ENCODE results near the gene PIEZO1. TPM values are rescaled to one million over a fixed set of nuclear protein-coding genes. Genes with fewer than 3 reads are reported as not detected.

Gene PIEZO1
- total RNA-seq, 4 donors from 2014 or later = 101 to 364 (median 121) TPM

DNA sequence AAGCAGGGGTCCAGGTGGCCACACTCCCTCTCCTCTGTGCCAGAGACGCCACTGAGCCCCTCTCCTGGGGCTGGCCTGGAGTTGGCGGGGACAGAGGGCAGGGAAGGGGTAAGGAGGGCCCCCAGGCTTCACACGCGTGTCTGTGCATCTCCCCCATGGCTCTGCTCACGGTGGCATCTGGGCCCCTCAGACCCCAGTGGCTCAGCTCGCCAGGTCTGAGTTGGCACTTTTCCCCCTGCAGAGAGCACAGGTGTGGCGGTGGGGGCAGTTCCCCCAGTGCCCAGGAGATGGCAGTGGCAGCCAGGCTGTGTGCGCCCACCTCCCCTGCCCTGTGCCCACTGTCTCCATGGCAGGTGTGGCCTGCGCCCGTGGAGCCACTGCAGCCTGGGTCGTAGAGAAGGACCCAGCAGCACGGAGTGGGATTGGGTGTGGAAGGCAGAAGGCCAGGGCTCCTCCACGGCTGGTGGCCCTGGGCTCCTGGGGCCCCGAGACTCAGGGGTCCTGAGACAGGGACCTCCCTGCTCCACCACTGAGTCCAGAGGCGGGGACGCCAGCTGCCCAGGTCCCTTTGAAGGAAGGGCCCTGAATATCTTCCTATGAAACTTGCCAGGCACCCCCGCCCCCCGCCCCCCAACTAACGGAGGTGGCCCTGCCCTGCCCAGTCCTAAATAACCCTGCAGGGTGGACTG, 31.0 kb upstream of the PIEZO1 start:
- TF ChIP-seq, protein P1, sequence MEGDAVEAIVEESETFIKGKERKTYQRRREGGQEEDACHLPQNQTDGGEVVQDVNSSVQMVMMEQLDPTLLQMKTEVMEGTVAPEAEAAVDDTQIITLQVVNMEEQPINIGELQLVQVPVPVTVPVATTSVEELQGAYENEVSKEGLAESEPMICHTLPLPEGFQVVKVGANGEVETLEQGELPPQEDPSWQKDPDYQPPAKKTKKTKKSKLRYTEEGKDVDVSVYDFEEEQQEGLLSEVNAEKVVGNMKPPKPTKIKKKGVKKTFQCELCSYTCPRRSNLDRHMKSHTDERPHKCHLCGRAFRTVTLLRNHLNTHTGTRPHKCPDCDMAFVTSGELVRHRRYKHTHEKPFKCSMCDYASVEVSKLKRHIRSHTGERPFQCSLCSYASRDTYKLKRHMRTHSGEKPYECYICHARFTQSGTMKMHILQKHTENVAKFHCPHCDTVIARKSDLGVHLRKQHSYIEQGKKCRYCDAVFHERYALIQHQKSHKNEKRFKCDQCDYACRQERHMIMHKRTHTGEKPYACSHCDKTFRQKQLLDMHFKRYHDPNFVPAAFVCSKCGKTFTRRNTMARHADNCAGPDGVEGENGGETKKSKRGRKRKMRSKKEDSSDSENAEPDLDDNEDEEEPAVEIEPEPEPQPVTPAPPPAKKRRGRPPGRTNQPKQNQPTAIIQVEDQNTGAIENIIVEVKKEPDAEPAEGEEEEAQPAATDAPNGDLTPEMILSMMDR (IDR thresholded peaks at IDR 0.05; ENCODE audit: low read depth) = no peak

DNA sequence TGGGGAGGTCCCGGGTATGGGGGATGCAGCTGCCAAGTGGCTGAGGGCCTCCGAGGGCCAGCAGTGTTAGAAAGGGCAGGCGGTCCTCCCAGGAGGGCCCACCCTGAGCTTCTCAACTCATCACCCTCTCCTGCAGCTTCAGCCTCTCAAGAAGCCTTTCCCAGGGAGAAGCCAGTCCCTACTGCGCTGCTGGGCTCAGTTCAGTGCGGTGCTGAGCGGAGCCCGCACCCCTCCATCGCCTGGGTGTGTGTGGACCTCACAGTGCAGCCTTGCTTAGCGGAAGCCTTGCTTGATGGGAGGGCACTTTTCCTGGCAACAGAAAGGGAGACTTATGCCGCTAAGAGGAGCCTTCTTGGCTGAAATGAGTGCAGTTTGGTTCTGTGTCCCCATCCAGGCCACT, 30.2 kb upstream of the PIEZO1 start:
- TF ChIP-seq, protein P1 (IDR thresholded peaks at IDR 0.05; ENCODE audit: low read depth) = no peak

DNA sequence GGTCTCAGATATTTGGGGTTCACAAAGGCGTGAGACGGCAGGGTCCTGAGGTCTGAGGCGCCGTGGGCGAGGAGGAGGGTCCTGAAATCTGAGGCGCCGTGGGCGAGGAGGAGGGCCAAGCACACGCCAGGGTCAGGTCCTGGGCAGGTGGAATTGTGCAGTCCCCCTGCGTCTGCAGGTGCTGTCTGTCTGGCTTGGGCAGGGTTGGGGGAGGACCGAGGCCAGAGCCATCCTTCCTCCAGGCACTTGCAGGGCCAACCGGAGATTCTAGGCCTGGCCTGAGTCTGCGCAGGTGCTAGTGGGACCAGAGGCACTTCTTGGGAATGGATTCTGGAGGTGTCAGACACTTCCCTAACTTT, 29.1 kb upstream of the PIEZO1 start:
- TF ChIP-seq, protein P1 (IDR thresholded peaks at IDR 0.05; ENCODE audit: low read depth) = no peak

DNA sequence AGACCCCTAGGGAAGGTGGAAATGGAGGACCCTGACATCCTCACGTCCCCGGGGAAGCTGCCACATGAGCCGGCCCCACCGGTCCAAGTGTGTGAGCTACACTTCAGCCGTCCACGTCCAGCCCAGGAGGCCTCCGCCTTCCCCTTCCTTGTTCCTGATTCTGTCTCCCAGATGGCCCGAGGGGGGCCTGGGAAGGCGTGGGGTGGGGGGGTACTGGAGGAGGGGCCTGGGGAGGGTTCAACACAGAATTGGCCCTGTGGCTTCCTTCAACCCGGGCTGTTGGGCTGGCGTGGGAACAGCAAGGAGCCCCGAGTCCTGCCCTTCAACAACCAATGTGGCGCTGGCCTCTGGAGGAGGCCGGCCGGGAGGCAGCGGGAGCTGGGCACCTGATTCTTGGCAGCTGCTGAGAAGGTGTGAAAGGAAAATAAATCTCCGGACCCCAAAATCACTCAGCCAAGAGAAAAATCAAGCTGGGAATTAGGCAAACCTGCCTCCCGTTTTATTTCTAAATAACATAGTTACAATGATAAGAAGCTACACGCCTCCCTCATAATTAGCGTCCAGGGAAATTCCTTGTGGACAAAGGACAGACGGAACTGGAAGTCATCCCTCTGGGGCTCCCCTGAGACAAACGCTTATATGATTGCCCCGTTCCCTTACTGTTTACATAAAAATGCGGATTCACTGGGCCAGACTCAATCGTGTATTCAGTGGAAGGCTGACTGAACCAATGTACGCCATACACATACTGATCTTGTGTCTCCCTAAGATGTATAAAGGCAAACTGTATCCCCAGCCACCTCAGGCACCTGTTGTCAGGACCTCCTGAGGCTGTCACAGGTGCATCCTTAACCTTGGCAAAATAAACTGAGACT, 28.5 kb upstream of the PIEZO1 start:
- TF ChIP-seq, protein P1 (IDR thresholded peaks at IDR 0.05; ENCODE audit: low read depth) = no peak

DNA sequence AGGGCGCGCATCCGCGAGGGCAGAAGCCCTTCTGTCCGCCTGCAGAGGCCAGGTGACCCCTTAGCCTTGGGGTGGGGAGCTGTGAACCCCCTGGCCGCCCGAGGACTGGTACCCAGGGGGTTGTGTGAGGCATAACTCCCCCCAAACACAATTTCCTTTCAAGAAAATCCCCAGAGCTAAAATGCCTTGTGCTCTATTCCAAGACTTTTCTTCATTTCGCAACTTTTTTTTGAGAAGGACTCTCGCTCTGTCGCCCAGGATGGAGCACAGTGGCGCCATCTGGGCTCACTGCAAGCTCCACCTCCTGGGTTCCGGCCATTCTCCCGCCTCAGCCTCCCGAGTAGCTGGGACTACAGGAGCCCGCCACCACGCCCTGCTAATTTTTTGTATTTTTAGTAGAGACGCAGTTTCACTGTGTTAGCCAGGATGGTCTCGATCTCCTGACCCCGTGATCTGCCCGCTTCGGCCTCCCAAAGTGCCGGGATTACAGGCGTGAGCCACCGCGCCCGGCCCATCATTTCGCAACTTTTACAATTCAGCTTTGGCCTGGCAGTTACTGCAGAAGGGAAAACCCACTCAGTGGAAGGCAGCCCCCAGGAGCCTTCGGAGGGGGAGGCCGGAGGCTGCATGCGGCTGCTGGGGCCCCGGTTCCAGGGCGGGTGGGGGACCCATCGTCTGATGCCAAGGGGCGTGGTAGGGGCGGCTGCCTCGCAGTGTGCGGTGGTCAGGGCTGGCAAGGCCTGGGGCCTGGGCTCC, 27.7 kb upstream of the PIEZO1 start:
- TF ChIP-seq, protein P1 (IDR thresholded peaks at IDR 0.05; ENCODE audit: low read depth) = no peak

DNA sequence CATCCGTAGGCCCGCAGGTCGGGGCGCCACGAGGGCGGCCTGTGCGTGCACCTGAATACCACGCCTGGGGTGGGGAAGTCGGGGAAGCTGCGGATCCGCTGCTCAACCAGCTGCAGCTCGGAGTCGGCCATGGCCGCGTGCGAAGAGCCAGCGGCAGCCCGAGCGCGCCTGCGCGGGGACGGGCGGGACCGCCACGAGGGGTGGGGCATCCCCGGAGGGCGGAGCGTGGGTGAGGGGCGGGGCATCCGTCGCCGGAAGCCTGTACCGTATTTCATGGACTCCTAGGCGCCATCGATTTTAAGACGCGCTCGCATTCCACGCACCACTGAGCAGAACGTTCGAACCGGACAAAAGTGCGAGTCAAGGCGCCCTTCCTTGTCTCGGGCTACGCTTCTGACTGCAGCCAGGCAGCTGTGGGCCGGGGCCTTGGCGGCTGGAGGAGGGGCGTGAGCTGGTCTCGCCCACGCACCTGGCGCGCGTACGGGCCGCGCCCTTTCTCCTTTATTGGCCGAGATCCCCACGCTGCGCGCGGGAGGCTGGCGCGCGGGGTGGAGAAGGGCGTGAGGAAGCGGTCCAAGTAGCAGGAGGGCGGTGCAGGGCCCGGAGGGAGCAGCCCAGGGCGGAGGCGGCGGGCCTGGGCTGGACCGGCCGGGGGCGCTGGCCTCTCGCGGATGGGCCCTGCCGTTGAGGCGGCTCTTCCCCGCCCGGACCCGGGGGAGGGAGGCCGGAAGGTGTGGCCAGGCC, 26.9 kb upstream of the PIEZO1 start, which contains the start of gene APRT:
TSS of gene APRT (minus strand) at position 160 of the 744 bp plus-strand sequence. CDS start at position 131, 29 bp downstream.
- TF ChIP-seq, protein P1 (IDR thresholded peaks at IDR 0.05; ENCODE audit: low read depth) = no peak

All from subcutaneous adipose tissue (tissue), 4 donors.